Activated naive CD4-positive, alpha-beta T cell treated with anti-CD3 and anti-CD28 coated beads, Interleukin-2, amount 50 U/mL, for 16 hours (primary cell): Measurements from ENCODE around the gene CAPS.

Source experiments
- DNase-seq: peaks from one replicate; pipeline ENCODE4 v3.0.0-alpha.2; 2020

Gene CAPS

DNA sequence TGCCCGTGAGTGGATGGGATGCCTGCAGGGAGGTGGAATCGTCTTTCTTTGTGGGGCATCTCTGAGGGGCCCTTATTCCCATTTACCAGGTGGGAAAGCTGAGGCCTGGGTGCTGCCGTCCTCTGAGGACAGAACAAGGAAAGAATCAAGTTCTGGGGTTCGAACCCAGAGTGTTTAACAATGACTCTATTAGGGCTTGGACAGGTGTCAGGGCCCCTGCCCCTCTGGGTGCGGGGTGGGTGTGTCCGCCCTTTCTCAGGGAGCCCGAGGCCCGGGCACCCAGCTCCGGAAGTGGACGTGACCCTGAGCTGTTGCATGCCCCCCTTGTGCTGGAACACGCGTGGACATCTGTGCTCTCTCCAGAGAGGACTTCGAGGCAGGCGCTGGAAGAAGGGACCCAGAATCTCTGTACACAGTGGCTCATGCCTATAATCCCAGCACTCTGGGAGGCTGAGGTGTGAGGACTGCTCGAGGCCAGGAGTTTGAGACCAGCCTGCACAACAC is 21.2 kb upstream of the CAPS start:
- DNase-seq, result no peak

DNA sequence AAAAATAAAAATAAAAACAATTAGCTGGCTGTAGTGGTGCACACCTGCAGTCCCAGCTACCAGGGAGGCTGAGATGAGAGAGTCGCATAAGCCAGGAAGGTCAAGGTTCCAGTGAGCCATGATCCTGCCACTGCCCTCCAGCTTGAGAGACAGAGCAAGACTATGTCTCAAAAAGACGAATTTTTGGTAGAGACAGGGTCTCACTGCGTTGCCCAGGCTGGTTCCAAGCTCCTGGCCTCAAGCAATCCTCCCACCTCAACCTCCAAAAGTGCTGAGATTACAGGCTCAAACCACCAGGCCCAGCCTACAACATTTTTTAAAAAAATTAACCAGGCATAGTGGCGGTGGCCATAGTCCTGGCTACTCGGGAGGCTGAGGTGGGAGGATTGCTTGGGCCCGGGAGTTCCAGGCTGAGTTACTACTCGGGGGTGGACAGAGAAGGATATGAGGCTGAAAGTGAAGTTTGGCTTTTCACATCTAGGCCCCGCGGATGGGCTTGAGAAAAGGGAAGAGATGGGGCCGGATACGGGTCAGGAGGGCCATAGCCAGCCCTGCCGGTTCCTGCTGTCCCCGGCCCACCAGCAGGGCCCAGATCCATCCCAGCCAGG is 20.7 kb upstream of the CAPS start:
- no peak for DNase-seq

DNA sequence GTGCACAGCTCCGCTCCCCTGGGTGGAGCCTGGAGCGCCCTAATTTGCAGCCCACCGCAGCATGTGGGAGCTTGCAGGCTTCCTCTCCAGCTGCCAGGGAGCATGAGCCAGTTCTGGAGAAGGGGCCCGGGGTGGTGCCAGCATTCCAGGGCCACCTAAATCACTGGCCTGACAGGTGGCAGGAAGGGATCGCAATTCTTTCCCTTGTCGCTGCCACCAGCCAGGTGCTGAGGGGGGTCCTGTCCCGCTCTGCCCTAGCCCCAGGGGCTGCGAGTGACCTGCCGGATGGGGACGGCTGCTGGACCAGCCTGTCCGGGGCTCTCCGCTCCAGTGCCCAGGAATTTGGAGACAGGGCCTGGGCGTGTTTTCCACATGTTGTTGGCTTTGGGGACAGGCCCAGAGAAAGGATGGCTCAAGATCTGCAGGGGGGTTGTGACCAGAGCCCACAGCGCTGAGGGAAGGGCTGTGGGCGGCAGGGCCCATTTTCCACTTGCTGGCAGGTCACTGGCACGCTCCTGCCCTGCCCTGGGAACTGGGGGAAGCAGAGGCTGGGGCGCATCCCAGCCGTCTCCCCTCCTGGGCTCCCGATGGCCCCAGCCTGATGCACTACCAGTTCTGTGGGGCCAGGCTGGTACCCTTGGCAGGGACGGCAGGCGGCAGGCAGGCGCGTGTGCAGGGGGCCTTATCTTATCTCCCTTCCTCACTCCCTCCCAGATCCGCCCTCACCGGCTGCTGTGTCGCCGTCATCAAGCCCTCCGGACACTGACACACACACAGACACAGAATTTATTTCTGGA is 19.9 kb upstream of the CAPS start:
- DNase-seq, result no peak

DNA sequence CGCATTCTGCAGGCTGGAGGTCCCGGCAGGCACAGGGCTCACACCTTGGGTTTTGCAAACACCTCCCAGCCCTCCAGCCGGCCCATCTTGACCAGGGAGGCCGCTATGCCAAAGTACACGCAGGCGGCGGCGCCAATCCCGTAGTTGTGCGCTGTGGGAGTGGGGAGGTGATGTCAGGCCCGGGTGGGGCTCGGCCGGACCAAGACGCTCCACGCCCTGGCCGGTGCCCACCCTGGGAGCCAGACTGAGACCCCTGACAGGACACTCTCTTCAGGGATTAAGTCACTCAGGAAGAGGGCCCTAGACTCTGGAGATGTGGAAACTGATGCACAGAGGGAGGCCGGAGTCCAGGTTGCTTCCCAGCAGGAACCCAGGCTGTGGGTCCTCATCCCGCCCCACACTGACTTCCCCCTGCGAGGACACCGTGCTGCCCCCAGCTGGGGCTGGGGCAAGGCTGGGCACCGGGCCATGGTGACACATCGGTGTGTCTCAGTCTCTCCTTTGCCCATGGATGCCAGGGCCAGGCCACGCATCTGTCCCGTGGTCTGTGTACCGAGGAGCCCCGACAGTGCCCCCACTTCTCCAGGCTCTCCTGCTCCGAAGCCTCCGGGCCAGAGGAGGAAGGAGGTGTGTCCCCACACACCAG is 19.2 kb upstream of the CAPS start:
- no peak for DNase-seq

DNA sequence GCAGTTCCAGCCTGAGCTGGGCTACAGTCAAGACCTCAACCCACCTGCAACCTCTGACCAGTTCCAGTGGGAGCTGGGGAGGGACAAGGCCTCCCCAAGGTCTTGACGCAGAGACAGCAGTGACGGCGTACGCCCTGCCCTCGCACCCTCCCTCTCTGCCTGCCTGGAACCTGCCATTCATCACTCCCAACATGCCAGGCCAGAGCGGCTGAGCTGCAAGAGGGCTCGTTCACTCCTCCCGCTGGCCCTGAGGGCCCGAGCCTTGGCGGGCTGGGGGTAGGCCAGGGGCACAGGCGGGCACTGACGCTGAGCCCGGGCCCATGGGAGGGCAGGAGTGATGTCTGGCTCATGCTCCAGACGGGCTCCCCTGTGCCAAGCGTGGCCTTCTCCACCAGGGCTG is 18.6 kb upstream of the CAPS start:
- no peak for DNase-seq

DNA sequence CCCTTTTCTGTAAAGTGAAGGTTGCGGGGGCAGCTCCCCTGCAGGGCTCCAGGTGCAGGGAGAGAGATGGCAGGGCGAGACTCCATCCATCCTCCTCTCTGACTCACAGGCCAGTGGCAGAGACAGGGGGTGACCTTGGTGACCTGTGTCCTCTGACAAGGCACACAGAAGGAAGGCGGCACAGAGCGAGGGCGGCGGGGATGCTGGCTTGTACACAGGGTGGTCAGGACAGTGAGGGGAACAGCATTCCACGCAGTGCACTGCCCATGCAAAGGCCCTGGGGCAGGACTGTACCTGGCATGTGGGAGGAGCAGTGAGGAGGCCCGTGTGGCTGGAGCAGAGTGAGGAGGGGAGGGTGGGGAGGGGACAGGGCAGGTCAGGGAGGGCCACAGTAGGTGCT is 18.2 kb upstream of the CAPS start:
- DNase-seq, result no peak

DNA sequence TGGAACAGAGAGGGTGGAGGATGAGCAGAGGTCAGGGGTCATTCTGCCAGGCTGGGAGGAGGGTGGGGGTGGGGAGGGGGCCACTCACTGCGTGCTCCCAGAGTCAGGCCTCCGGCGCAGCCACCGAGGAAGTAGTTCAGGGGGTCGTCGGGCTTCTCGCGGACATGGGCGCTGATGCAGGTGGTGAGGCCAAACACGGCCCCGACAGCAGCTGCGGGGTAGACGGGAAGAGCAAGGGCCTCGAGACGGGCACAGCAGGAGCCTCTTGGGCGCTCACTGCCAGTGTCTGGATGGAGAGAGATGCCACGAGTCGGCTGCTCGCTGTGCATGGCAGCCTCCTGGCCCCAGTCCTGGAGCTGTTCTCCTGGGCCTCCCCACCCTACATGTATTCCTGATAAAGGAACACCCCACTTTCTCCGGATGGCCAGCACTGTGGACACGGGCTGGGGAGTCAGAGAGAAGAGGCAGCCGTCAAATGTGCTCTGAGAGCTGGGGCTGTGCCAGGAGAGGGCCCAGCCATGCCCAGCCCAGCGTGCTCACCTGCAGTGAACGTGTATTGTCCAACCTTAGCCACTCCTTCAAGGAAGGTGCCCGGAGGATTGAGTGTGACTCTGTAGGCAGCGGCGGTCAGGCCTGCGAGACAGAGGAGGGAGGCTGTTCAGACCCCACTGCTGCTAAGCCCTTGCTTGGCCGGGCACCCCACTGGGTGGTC is 17.5 kb upstream of the CAPS start:
- no peak for DNase-seq

DNA sequence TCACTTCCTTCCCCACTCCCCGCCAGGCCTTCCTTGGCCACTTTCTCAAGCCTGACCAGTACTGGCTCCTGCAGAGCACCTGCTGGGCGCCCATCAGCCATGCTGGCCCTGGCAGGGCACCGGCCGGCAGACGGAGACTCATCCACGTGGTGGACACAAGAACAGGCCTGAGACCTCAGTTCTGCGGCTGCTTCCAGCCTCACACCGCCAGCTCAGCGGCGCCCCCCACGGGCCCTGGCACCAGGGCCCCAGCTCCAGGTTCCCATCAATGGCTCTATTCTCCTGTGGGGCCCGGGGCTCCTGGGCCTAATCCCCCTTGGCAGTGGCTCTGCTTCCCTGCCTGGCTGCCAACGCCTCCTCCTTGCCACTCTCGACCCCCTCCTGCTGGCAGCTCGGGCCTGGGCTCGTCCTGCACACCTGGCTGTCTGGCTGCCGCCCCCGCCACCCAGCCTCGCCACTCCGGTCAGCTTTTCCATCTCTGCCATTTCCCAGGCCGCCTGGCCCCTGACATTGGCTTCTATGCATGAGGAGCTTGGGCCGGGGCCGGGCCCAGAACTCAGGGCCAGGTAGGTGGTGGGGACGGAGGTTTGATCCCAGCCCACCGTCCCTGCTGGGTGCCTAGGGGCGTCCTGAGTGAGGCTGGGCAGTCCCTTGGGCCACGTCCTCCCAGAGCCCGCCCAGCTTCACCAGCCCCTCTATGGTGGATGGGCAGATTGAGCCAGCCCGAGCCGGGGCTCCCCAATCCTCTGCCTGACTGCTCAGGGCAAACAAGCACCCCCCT is 16.7 kb upstream of the CAPS start:
- no peak for DNase-seq

DNA sequence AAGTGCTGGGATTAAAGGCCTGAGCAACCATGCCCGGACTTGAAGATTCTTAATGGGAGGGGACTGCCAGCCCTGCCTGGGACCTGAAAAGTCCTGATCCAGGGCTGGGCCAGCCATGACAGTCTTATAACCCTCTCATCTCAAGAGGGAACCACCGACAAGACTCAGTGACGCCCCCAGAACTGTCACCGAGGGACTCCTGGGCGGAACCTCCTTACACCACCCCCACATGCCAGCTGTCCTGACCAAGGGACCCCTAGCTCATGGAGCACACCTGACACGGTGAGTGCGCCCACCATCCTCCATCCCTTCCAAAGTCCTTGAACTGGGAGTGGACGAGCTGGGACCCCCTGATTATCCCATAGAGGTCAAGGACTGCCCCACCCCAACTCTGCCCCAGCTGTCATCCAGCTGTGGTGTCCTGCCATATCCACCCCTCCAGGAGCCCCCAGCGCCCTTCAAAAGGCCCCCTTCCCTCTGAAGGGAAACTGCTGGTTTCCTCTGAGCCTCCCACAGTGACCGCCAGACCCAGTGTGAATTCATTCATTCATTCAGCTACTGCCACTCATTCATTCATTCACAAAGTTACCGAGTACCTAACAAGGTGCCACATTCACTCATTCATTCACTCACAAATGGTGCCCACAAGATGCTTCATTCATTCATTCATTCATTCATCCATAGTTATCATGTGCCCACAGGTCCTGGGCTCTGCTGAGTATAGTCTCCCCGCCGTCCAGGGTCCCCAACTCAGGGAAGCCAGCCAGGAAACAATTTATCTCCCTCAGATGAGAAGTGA is 14.1 kb upstream of the CAPS start:
- DNase-seq, result no peak

DNA sequence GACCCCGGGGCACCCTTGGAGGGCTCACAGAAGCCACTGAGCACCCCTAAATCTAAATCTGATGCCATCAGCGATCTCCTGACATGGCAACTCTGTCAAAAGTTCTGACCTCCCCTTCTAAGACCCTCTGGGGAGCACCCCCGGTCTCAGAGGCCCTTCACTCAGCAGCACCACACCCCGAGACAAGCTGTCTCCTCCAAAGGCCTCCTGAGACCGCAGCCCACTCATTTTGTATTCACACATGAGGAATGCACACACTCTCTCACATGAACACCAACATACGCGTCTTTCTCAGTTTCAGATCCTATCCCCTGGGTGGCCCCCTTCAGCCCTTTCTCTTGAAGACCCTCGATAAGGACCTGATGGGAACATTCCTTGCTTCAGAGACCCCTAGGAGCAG is 13.1 kb upstream of the CAPS start:
- no peak for DNase-seq

DNA sequence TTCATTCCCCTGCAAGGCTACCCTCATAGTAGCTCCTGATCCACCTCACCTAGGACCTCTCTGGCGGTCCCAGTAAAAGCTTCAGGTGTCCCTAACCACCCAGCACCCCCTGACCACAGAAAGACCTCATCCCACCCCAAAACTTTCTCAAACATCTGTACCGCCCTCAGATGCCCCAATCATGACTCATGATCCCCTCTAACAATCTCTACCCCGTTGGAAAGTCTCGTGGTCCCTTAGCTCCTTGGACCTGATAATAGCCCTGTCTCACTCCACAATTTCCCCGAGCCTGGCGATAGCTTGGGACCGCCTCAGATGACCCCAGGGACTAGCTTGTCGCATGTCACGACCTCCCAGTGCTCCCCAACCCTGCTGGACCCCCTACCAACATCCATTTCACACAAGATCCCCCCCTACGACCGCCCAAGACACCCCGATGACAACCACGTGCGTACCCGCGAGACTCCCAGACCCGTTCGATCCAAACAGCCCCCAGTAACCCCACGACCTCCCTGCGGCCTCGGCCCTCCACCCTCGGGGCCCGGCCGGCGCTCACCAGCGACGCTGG is 10.9 kb upstream of the CAPS start:
- DNase-seq, result no peak

DNA sequence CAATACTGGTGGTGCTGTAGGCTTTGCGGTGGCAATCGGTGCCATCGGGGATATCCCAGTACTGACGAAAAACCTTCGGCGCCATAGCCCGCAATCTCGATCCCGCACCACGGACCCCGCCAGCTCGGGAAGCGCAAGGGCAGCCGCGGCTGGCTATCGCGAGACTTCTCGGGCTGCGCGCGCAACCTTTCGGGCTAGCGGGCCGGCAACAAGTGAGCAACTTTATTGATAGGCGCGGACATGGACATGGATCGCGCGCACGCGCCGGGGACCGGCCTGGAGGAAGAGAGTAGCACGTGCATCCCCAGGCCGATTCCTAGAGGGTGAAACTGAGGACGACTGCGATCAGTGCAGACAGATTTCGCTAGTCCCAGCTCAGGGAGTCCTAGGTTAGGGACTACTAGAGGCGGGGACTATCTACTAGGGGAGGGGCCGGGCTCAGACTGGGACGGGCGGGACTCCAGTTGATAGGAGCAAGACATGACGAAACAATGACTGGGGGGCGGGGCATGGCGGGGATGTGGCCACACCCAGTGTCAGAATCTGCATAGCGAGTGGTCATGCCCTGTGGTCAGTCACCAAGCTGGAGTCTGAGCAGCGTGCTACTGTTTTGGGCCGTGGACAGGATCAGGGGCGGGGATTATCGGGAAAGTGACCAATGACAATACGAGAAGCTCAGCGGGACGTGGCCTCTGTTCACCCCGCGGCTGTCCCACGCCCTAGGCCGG is 10.3 kb upstream of the CAPS start, which contains the start of gene NDUFA11:
NDUFA11 (minus strand) TSS at position 167 of the 728 bp plus-strand sequence; CDS start at position 85, 82 bp downstream.
- peak; percentile 97 for DNase-seq

DNA sequence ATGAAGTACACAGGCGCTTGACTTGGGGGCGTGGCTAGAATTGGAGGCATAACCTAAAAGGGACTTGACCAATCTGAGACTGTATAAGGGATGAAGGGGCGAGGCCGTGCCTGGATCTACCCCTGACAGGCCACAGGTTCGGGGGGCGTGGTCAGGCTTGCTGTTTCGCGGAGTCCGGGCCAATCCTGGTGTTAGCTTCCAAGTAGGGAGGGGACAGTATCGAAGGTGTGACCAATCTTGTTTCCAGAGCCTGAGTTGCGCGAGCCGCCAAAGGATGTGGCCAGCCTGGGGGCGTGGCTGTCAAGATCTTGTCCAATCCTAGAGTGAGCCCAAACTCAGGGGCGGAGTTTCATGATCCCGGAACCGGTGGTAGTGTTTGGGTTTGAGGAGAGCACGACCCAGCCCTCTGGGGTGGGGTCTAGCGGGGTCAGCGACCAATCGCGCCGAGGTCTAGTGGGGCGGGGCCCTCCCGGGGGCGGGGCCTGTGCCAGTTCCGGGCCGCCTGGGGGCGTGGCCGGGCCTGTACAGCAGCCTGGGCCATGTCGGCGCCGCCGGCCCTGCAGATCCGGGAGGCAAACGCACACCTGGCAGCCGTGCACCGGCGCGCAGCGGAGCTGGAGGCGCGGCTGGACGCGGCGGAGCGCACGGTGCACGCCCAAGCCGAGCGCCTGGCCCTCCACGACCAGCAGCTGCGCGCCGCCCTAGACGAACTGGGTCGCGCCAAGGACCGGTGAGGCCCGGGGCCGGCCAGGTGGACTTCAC is 9.5 kb upstream of the CAPS start, which contains the start of gene VMAC:
VMAC (plus strand) TSS at position 521 of the 762 bp plus-strand sequence; CDS start at position 540, 19 bp downstream.
- peak; percentile 100 for DNase-seq

DNA sequence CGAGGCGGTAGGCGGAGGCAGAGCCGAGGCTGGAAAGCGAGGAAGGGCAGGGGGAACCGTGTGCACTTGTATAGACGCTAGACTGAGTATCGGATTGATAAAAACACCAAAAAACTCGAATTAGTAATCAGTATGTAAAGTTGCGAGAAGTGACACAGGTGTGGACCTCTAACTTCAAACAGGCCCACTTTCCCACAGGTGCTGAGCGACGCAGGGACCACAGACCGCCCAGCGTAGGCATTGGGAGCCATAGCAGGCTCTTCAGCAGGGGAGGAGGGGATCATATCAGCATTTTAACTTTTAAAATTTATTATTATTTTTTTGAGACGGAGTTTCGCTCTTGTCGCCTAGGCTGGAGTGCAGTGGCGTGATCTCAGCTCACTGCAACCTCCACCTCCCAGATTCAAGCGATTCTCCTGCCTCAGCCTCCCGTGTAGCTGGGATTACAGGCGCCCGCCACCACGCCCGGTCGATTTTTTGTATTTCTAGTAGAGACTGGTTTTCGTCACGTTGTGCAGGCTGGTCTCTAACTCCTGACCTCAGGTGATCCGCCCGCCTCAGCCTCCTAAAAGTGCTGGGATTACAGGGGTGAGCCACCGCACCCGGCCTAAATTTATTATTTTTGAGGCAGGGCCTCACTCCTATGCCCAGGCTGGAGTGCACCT is 8.8 kb upstream of the CAPS start:
- DNase-seq, result no peak

DNA sequence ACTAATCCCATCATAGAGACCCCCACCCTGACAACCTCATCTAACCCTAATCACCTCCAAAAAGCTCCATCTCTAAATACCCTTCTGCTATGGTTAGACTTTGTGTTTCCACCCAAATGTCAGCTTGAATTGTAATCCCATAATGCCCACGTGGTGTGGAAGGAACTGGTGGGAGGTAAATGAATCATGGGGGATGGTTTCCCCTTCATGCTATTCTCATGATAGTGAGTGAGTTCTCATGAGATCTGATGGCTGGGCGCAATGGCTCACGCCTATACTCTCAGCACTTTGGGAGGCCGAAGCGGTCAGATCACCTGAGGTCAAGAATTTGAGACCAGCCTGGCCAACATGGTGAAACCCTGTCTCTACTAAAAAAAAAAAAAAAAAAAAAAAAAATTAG is 6.8 kb upstream of the CAPS start:
- peak; percentile 28 for DNase-seq

DNA sequence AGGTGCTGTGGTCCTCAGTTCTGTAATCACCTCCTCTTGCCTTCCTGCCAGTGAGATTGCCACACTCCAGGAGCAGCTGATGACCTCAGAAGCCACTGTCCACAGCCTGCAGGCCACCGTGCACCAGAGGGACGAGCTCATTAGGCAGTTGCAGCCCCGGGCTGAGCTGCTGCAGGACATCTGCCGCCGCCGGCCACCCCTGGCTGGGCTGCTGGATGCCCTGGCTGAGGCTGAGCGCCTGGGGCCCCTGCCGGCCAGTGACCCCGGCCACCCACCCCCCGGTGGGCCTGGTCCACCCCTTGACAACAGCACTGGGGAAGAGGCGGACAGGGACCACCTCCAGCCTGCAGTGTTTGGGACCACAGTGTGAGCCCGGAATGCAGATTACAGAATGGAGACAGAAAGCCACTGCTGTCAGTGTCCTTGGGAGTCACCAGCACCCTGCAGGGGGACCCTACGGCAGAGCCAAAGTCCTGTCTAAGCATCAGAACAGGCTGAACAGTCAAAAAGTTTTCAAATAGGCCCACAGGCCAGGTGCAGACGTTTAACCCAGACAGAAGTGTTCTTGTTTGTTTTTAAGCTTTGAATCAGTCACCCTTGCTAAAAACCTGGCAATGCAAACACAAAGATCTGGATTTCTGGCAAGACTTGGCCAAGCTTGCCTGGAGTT is 5.1 kb upstream of the CAPS start:
- DNase-seq, result no peak

DNA sequence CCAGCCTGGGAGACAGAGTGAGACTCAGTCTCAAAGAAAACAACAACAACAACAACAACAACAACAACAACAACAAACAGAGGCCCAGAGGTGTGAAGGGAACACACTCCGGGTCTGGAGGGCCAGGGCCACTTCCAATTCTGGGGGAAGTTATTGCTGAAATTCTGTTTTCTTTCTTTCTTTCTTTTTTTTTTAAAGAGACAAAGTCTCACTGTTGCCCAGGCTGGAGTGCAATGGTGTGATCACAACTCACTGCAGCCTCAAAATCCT is 3.5 kb upstream of the CAPS start:
- DNase-seq, result no peak

DNA sequence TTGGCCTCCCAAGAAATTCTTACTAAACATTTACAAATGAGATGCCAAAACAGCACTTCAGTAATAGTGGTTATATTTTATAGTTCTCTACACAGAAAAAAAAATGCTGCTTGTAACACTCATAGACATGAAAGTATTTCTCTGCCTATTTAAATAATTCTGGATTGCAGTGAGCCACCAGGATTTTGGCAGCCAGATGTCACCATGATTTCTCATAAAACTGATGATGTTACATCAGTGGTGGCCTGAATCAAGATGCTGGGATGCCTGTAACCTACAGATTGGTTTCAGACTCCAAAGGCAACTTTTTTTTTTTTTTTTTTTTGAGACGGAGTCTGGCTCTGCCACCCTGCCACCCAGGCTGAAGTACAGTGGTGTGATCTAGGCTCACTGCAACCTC is 2.7 kb upstream of the CAPS start:
- DNase-seq, result no peak

DNA sequence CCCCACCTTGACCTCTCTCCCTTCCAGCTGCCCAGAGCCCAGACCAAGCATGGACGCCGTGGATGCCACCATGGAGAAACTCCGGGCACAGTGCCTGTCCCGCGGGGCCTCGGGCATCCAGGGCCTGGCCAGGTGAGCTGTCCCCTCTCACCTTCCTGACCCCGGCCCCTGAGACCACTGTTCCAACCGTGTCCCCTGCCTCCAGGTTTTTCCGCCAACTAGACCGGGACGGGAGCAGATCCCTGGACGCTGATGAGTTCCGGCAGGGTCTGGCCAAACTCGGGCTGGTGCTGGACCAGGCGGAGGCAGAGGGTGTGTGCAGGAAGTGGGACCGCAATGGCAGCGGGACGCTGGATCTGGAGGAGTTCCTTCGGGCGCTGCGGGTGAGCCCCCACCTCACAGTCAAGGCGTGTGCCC is 312 bp downstream of the CAPS start:
- DNase-seq, result no peak
